HG03025 (cell line): ENCODE data around the gene PPP2R3A.
"Not testable (repeated sequence)": the region's sequence is repeated elsewhere in the genome, so short reads cannot be mapped to it uniquely, and the experiment has no call there.

Experiments
- ATAC-seq: cut with Tn5 transposase; IDR thresholded peaks from one replicate; pipeline ENCODE4 v1.9.1; 2021; ENCODE audit warnings: mild to moderate bottlenecking, moderate library complexity; ENCODE audit not compliant: unreplicated experiment, low FRiP score

Gene PPP2R3A

GRCh38 chr3:136189859-136190617 is 224.5 kb downstream of the PPP2R3A start:
- ATAC-seq: no peak

- ATAC-seq: not testable (repeated sequence)
These were observed 226.7 kb downstream of the PPP2R3A start for GRCh38 chr3:136192195-136192594.

DNA sequence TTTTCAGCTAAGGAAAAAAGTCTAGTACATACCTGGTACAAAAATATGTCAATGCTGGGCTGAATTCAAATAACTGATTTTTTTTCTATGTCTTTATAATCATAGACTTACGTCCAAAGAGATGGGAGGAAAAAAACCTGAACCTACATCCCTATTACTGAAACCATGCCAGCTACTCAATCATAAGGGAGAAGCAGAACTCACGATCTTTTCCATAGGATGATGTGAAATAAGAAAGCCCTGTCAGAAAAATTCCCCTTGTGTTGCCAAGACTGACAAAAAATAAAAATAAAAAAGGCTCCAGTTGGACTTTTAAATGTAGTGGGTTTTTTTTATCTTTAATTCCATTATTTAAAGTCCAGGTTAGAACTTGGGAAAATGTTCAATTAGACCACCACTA is 227.3 kb downstream of the PPP2R3A start:
- ATAC-seq: no peak

DNA sequence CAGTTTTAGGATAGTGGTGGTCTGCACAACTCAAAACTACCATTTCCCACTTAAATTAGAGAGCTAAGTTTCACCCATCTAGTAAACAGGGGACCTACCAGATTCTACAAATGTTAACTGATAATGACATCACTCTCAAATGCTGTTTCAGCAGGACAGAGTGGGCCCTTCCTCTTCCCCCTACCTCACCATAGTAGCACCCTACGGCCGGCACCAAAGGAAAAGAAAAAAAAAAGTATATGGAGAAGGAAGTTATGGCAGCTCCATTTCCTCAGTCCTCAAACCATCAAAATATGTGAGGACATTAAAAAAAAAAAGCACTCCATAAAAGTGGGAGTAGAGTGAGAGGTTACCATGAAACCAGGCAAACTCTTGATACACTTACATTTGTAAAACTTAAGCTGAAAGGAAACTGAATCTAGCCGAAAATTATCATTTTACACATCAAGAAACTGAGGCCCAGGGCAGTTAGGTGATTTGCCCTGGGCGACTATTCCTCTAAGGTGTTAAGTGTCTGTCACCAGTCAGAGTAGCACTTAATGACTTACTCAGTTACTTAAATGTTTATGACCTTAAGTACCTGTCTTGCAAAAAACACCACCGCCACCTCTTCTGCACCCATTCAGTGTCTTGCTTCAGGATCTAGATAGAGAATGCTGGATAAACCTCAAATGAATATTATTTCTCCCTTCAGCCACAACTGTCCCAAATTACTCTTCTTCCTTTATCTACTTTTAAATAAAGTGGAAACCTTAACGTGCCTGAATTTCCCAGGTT is 227.9 kb downstream of the PPP2R3A start:
- ATAC-seq: no peak

- no peak for ATAC-seq
These were observed 229.1 kb downstream of the PPP2R3A start for GRCh38 chr3:136194409-136195257.

DNA sequence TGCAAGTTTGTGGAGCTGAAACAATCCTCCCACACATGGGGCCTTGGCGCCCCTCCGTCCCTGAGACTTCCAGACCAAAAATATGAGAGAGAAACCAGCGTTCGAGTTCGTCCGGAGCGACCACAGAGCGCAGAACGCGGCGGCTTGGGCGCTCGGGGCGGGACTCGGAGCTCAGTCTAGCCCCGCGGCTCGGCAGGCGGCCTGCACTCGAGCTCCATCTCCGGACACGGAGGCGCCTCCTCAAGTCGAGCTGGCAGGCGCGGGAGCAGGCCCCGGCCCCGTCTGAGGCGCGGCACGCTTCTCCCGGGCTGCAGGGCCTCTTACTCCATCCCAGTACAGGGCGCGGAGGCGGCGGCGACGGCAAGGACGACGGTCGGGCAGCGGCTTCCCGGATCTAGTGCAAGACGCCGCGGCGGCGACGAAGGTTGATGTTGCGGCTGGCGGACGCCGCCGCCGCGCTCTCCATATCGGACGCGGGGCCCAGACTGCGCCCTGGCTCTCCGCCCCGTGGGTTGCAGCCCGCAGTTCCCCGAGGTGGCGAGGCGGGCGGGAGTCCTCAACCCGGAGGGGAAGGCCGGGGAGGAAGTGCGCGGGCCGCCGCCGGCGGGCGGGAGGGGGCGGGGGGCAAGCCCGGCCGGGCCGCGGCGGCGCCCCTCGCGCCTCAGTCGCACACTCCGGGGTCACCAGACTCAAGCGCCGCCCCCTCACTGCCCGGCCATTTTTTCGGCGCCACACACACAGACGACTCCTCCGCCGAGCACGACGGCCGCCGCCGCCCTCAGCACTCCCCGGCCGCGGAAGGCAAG is 229.9 kb downstream of the PPP2R3A start:
- ATAC-seq: peak; percentile 42

GRCh38 chr3:136196064-136196400 is 230.5 kb downstream of the PPP2R3A start, which contains the start of gene MSL2:
Gene MSL2 (minus strand): TSS chr3:136196335. CDS start chr3:136195113, 1,222 bp downstream.
- ATAC-seq: peak; percentile 29

- peak; percentile 67 for ATAC-seq
These were observed 231.1 kb downstream of the PPP2R3A start for GRCh38 chr3:136196401-136197158.

DNA sequence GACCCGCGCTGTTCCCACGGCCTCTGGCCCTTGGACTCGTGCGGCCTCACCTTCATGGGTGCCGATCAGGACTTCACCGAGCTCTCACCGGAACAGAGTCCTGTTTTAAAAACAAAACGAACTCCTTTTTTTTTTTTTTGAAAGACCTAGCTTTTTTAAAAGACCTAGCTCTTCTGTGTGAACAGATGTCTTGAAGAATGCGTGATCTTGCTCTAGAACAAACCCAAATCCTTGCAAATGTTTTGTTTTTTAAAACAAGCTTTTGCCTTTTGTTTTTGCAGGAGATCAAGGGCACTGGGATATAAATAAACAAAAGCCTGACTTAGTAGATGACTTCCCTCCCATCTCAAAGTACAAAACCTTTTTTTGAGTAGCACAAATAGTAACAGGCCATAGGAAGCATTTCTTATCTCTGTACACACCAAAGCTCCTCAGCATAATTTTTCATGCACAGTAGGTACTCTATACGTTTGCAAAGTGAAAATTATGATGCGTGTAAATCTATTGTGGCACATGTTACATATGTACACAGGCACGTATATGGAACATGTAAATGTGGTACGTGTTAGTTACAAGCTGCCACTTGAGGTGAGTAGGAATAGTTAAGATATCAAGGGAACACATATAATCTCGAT is 231.7 kb downstream of the PPP2R3A start:
- no peak for ATAC-seq
